OCI-LY7 (cell line): Measurements from ENCODE around the gene PPFIA4.

Experiments used
- EZH2phosphoT487 ChIP-seq: fragments of 200-600 bp; sonication (generic); IDR thresholded peaks from 2 replicates; pipeline ENCODE4 v1.6.1; 2018; ENCODE audit warnings: low read depth, borderline replicate concordance, mild to moderate bottlenecking, mixed run types, antibody characterized with exemption, low read length, moderate library complexity, mixed read lengths
- TF ChIP-seq, protein P1 (sequence below): fragments of 200-600 bp; sonication (generic); conservative IDR thresholded peaks from 2 replicates; pipeline ENCODE4 v1.5.1; 2014; ENCODE audit warnings: mild to moderate bottlenecking, antibody characterized with exemption, low read length, moderate library complexity, mixed read lengths

DNA sequence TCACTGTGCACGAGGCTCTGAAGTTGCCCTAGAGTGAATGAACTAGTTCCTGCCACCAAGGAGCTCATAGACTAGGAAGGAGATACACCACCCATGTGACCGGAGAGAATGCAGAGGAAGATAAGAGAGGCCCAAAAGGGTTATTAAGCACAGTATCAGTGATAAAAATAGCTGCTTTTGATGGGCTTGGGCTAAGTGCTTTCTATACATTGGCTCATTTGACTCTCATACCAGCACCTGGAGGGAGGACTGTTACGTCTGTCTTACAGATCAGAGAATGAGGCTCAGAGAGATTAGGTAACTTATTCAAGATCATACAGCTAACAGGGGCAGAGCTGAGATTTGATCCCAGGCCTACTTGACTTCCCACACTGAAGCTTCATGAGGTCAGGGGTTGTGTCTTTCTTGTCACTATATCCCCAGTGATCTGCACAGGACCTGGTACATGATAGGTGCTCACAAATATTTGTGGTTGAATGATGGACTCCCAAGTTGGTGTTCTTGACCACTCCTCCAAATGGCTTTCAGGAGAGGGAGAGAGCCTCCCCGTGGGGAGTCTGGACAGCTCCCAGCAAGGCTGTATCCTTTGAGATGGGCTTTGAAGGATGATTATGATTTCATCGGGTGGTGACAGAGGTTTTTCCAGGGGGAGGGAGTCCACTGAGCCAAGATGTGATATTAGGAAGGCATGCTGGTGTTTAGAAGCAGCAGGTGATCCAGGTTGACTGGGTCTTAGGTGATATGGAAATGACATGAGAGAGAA is 14.4 kb downstream of the PPFIA4 start:
- TF ChIP-seq, protein P1, sequence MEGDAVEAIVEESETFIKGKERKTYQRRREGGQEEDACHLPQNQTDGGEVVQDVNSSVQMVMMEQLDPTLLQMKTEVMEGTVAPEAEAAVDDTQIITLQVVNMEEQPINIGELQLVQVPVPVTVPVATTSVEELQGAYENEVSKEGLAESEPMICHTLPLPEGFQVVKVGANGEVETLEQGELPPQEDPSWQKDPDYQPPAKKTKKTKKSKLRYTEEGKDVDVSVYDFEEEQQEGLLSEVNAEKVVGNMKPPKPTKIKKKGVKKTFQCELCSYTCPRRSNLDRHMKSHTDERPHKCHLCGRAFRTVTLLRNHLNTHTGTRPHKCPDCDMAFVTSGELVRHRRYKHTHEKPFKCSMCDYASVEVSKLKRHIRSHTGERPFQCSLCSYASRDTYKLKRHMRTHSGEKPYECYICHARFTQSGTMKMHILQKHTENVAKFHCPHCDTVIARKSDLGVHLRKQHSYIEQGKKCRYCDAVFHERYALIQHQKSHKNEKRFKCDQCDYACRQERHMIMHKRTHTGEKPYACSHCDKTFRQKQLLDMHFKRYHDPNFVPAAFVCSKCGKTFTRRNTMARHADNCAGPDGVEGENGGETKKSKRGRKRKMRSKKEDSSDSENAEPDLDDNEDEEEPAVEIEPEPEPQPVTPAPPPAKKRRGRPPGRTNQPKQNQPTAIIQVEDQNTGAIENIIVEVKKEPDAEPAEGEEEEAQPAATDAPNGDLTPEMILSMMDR = no peak
- no peak for TF ChIP-seq EZH2phosphoT487
